Kidney epithelial cell (primary cell): Measurements from ENCODE around the gene C22orf42. TPM values are rescaled to one million over a fixed set of nuclear protein-coding genes. Genes with fewer than 3 reads are reported as not detected.

Source experiments
- DNase-seq: peaks from one replicate; pipeline ENCODE4 v3.0.0-alpha.2; 2010; ENCODE audit warnings: low read depth
- H3K27me3 ChIP-seq: 2 replicates; pipeline ENCODE4 v1.6.0; 2011; ENCODE audit warnings: low read length; ENCODE audit not compliant: control insufficient read depth, insufficient read depth
- H3K36me3 ChIP-seq: 2 replicates; pipeline ENCODE4 v1.5.1; 2011; ENCODE audit warnings: low read length; ENCODE audit not compliant: control insufficient read depth, insufficient read depth
- H3K4me3 ChIP-seq: 2 replicates; pipeline ENCODE4 v1.5.1; 2011; ENCODE audit warnings: low read depth, mild to moderate bottlenecking, control low read depth, low read length
- total RNA-seq: library from RNA; depleted of rRNA; stranded (reverse); fragments of >200 nt; gene quantifications from 2 replicates; pipeline ENCODE4 v1.2.3, GENCODE V29; 2015
- TF ChIP-seq, protein P1 (sequence below): IDR thresholded peaks from 2 replicates; pipeline ENCODE4 v1.5.1; 2011; ENCODE audit warnings: mild to moderate bottlenecking, moderate library complexity, low read length, control low read depth, inconsistent platforms; ENCODE audit not compliant: insufficient read depth, poor library complexity, severe bottlenecking

Gene C22orf42
- total RNA-seq, 1 donor from 2014 or later: not detected

DNA sequence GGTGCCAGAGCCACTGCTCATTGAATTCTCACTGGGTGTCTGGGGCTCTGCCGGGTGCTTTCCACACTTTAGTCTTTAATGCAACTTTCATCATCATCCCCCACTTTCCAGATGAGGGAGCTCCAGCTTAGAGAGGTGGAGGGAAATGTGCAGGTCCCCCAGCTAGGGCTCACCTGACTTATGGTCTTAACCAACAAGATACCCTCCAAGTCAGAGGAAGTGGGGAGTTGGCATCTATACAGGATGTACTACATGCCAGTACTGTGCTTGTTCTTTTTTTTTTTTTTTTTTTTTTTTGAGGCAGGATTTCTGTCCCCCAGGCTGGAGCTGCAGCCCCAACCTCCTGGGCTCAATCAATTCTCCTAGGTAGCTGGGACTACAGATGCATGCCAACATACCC lies 26.3 kb downstream of the C22orf42 start:
- no peak for DNase-seq
- TF ChIP-seq, protein P1, sequence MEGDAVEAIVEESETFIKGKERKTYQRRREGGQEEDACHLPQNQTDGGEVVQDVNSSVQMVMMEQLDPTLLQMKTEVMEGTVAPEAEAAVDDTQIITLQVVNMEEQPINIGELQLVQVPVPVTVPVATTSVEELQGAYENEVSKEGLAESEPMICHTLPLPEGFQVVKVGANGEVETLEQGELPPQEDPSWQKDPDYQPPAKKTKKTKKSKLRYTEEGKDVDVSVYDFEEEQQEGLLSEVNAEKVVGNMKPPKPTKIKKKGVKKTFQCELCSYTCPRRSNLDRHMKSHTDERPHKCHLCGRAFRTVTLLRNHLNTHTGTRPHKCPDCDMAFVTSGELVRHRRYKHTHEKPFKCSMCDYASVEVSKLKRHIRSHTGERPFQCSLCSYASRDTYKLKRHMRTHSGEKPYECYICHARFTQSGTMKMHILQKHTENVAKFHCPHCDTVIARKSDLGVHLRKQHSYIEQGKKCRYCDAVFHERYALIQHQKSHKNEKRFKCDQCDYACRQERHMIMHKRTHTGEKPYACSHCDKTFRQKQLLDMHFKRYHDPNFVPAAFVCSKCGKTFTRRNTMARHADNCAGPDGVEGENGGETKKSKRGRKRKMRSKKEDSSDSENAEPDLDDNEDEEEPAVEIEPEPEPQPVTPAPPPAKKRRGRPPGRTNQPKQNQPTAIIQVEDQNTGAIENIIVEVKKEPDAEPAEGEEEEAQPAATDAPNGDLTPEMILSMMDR: no peak

DNA sequence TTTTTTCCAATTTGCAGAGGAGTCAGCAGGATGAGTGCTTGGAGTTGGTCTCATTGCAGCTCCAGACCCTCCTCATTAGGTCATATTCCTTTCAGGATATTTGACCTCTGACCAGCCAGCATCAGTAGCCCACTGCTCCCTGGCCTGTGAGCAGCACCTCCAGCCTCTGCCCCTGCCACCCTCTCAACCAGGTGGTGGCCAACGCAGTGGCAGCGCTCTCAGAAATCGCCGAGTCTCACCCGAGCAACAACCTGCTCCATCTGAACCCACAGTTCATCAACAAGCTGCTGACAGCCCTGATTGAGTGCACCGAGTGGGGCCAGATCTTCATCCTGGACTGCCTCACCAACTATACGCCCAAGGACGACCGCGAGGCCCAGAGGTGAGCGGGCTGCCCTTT lies 27.0 kb downstream of the C22orf42 start:
- Histone ChIP-seq H3K4me3 (no peak overlapping the region), H3K27me3 (peaks cover 3% of the 10 kb centered on the region), H3K36me3 (no peaks in the 10 kb centered on the region)
- TF ChIP-seq, protein P1: no peak
- no peak for DNase-seq

More for the DNA sequence above, 26.3 kb downstream of the C22orf42 start:
- Histone ChIP-seq H3K4me3 (no peak overlapping the region), H3K36me3 (no peaks in the 10 kb centered on the region), H3K27me3 (peaks cover 3% of the 10 kb centered on the region)

DNA sequence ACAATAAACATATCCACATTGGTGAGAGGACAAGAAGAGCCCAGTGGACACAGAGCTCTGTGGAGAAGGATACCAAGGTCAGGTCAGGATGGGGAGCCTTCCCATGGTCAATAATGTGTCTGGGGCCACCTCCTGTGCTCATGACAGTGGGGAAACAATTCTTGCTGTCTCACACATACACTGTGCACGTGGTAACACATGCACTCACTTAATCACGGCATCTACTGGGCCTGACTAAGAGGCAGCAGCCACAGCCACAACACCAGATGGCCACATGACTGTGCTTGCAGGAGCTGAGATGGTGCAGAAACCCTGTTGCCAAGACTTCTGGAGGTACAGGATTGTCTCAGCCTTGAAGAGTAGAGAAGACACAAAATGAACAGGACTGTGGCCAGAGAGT lies 28.6 kb downstream of the C22orf42 start:
- TF ChIP-seq, protein P1: no peak
- H3K27me3 ChIP-seq: peaks cover 3% of the 10 kb centered on the region
- DNase-seq: no peak
- H3K36me3 ChIP-seq: no peaks in the 10 kb centered on the region
- H3K4me3 ChIP-seq: no peak overlapping the region

DNA sequence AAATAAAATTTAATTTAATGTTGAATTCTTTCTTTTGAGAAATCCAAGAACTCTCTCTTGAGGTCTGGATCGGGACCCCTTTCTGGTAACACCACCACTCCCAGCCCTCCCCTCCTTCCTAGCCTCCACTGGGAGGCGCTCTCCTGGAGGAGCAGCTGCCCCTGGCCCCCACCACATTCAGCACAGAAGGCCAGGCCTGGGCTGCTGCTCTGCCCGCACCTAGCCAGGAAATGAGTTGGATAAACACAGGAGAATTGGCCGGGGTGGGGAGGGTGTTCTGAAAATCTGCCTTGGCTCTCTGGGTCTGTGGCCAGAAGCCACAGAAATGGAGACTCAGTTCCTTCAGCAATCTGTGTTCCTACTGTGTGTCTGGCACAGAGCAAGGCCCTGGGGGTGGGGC lies 31.2 kb downstream of the C22orf42 start:
- Histone ChIP-seq H3K36me3 (no peaks in the 10 kb centered on the region), H3K4me3 (no peak overlapping the region), H3K27me3 (no peaks in the 10 kb centered on the region)
- TF ChIP-seq, protein P1: no peak
- no peak for DNase-seq

DNA sequence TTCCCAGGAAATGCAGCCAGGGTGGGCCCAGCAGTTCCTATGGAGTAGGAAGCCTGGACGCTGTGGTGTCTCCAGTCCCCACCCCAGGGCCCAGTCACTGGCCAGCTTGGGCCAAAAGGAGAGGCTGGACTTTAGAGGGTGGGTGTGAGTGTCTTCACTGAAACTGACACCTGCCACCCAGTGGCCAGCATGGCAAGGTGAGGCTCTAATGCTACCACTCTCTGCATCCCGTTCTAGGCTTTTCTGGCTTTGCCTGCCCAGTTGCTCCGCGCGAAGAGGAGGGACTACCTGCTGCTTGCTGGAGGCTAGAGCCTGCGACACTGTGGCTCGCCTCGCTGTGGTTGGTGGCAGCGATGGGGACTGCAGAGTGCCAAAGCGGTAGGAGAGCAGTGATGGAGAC lies 35.4 kb downstream of the C22orf42 start:
- TF ChIP-seq, protein P1: no peak

DNA sequence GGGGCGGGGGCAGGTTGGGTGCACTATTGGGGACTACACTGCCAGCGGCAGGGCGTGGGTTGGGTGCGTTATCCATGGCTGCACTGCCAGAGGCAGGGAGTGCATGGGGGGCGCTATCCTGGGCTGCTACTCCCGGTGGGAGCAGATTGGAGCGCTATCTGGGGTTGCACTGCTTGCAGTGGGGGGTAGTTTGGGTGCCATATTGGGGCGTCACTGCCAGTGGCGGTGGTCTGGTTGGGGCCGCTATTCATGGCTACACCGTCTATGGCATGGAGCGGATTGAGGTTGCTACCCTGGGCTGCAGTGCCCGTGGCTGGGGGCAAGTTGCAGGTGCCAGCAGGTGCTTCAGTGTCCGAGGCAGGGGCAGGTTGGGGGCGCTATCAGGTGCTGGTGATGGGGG lies 36.2 kb downstream of the C22orf42 start:
- Histone ChIP-seq H3K36me3 (no peaks in the 10 kb centered on the region), H3K4me3 (no peak overlapping the region), H3K27me3 (no peaks in the 10 kb centered on the region)
- TF ChIP-seq, protein P1: no peak
- no peak for DNase-seq

More for the DNA sequence above, 35.4 kb downstream of the C22orf42 start:
- no peaks in the 10 kb centered on the region for H3K27me3 ChIP-seq
- DNase-seq: no peak
- no peaks in the 10 kb centered on the region for H3K36me3 ChIP-seq
- H3K4me3 ChIP-seq: no peak overlapping the region
